Right lobe of liver (tissue), 4 donors: ENCODE data around the gene TSSK6.

Experiments used
- POLR2A ChIP-seq: fragments of 450-650 bp; IDR thresholded peaks from one replicate; pipeline ENCODE4 v1.6.1; 2017; ENCODE audit warnings: antibody characterized with exemption, mild to moderate bottlenecking
- TF ChIP-seq, protein P1 (sequence below), 4 donors: fragments of 200-600 bp in 3 of 4; fragments of 450-650 bp in 1 of 4; IDR thresholded peaks; one replicate each; pipeline versions ENCODE4 v1.5.1 to v1.8.0; 2016 to 2022; ENCODE audit warnings: antibody characterized with exemption in 4 of 4, mild to moderate bottlenecking in 2 of 4
- donor health status: DM: no; HTN: no; CAD: no.
- donor health status: DM: no; HTN: no; CAD: no.
- donor health status: DM: no; HTN: yes; CAD: no.

DNA sequence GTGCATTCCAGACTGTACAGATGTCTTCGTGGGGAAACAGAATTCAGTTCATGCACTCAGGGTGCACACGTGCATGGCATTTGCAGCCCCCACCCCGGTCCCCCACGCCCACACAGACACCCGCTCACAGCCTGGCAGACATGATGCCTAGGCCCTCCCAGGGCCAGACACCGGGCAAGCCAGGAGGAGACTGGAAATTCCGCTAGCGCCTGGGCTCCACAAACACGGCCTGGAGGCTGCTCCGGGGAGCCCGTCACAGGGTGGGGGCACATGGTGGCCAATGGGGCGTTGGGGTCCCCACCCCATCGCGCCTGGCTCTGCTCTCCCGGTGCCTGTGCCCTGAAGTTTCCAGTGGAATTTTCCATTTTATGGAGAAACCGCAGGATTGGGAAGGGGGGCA lies 26.3 kb upstream of the TSSK6 start:
- TF ChIP-seq POLR2A: no peak
- TF ChIP-seq, protein P1, sequence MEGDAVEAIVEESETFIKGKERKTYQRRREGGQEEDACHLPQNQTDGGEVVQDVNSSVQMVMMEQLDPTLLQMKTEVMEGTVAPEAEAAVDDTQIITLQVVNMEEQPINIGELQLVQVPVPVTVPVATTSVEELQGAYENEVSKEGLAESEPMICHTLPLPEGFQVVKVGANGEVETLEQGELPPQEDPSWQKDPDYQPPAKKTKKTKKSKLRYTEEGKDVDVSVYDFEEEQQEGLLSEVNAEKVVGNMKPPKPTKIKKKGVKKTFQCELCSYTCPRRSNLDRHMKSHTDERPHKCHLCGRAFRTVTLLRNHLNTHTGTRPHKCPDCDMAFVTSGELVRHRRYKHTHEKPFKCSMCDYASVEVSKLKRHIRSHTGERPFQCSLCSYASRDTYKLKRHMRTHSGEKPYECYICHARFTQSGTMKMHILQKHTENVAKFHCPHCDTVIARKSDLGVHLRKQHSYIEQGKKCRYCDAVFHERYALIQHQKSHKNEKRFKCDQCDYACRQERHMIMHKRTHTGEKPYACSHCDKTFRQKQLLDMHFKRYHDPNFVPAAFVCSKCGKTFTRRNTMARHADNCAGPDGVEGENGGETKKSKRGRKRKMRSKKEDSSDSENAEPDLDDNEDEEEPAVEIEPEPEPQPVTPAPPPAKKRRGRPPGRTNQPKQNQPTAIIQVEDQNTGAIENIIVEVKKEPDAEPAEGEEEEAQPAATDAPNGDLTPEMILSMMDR (IDR thresholded peaks at IDR 0.05): no peak
